Fibroblast of skin of right quadriceps (primary cell): ENCODE data around the gene ZNF709.
"Not testable (repeated sequence)": the region's sequence is repeated elsewhere in the genome, so short reads cannot be mapped to it uniquely, and the experiment has no call there.

Source experiments
- DNase-seq: peaks from one replicate; pipeline ENCODE4 v3.0.0-alpha.2; 2013

ZNF709 gene

GRCh38 chr19:12484371-12485051, at the start of gene ZNF709:
Gene ZNF709, minus strand, starts transcription at chr19:12484816. Its CDS starts 159 bp downstream, at chr19:12484657.
- DNase-seq, result peak; percentile 85

DNA sequence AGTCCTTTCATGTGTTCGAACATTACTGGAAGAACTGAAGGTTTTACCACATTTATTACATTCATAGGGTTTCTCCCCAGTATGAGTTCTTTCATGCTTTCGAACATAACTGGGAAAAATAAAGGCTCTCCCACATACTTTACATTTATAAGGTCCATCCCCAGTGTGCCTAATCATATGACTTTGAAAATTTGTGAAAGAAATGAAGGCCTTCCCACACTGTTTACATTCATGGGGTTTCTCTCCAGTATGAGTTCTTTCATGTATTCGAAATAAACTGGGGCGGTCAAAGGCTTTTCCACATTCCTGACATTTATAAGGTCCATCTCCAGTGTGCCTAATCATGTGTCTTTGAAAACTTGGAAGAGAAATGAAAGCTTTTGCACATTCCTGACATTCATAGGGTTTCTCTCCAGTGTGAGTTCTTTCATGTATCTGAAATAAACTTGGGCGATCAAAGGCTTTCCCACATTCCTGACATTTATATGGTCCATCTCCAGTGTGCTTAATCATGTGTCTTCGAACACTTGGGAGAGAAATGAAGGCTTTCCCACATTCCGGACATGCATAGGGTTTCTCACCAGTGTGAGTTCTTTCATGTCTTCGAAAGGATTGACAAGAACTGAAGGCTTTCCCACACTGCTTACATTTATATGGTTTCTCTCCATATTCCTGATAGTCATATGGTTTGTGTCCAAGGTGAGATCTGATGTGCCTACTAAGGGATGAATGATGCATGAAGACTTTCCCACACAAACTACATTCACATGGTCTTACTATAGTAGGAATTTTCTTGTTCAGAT, 42.6 kb upstream of the ZNF709 start:
- DNase-seq, result peak; percentile 40

DNA sequence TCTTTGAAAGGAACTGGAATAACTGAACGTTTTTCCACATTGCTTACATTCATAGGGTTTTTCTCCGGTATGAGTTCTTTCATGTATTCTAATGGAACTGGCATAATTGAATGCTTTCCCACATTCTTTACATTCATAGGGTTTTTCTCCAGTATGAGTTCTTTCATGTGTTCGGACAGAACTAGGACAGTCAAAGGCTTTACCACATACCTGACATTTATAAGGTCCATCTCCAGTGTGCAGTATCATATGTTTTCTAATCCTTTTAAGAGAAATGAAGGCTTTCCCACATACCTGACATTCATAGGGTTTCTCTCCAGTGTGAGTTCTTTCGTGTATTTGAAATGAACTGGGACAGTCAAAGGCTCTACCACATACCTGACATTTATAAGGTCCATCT, 41.9 kb upstream of the ZNF709 start:
- no peak for DNase-seq

GRCh38 chr19:12521996-12522395, 37.4 kb upstream of the ZNF709 start:
- no peak for DNase-seq

DNA sequence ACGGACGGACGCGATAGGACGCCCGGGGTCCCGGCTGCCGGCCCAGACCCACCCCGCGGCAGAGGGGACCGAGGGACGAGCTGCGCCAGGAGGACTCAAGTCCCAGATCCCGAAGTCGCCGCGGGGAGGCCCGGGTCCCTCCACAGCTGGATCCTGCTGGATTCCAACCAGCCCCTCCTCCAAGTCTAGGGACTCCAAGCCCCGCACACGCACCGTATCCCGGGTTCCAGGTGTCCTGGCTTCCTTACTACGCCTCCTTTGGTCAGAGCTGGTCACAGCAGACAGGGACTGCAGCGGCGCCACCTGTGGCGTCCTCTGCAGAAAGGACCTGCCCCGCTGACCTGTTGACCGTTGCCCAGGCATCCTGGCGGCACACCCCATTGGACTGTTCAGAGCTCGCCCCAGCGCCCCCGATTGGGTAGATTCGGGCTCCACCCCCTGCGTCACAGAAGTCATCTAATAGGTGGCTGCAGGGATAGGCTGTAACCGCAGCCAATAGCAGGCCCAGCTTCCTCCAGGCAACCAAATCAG, 29.0 kb upstream of the ZNF709 start:
- DNase-seq, result no peak

DNA sequence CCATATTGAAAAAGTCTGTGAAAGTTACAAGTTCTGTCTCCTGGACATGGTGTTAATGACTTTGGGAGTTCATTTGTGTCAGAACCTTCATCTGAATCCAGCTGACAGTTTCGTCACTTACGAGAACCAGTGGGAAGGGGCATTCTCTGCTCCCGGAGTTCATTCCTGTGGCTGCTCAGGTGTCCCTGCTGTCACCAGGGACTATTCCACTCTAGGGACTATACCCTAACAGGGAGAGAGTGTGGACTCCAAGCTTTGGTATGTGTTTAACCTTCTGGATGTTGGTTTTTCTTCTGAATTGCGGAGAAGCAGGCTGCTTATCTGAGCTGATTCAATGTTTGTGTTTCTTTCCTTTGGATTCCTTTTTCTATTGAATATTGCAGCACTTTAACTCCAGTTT, 12.4 kb upstream of the ZNF709 start:
- DNase-seq, result no peak

- DNase-seq, result no peak
These were observed 11.9 kb upstream of the ZNF709 start for GRCh38 chr19:12496480-12496879.

DNA sequence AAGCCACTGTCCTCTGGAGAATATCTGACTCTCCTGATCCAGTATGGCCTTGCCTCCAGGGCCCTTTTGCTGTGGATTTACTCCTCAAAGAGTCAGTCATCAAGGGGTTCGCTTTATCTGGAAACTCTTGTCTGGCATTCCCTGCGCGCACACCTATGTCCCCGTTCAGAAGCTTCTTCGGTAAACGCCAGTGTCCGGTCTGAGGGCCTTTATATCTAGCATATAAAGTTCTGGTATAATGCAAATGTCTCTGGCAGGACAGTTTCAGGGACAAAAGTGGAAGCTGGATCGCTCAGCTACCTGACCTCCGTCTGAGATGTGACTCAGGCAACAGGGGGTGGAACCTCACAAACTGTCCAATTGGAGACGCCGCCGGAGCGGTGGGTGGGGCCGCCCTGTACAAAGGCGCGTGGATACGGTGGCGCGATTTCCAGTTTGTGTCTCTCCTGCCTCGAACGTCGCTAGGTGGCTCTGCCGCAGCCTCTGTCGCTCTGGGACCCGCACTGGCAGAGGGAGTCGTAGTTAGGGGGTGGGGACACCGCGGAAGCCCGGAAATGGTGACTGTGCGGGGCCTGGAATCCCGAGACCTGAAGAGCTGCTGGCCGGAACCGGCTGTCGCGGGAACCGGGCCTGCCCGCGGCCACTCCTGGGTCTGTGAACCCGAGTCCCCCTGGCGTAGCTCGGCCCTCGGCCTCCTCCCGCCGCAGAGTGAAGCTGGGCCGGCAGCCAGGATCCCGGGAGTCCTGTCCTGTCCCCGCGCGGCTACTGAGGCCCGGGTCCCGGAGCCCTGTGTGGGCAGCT, 10.6 kb upstream of the ZNF709 start:
- DNase-seq, result peak; percentile 88

GRCh38 chr19:12494260-12494860, 9.7 kb upstream of the ZNF709 start:
- DNase-seq, result no peak

GRCh38 chr19:12486265-12486783, 1.7 kb upstream of the ZNF709 start:
- not testable (repeated sequence) for DNase-seq

GRCh38 chr19:12485571-12485970, 955 bp upstream of the ZNF709 start:
- DNase-seq, result no peak

- no peak for DNase-seq
These were observed 418 bp upstream of the ZNF709 start for GRCh38 chr19:12485052-12485416.

DNA sequence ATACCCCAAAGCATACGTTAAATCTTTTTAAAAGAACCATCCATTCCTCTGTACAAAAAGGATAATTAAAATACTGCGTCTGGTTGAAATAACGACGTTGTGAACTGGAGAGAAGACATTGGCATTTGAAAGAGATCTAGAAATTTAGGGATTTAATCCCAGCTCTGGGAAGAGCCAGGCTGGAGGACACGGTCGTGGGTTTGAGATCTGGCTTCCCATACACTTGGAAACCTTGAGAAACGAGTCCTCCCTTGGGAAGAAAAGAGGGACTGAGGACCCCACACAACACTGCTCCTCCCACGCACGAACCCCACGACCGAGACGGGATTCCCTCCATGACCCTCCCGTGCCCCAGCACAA, 625 bp downstream of the ZNF709 start:
- no peak for DNase-seq

GRCh38 chr19:12482509-12482886, 2.1 kb downstream of the ZNF709 start:
- no peak for DNase-seq

DNA sequence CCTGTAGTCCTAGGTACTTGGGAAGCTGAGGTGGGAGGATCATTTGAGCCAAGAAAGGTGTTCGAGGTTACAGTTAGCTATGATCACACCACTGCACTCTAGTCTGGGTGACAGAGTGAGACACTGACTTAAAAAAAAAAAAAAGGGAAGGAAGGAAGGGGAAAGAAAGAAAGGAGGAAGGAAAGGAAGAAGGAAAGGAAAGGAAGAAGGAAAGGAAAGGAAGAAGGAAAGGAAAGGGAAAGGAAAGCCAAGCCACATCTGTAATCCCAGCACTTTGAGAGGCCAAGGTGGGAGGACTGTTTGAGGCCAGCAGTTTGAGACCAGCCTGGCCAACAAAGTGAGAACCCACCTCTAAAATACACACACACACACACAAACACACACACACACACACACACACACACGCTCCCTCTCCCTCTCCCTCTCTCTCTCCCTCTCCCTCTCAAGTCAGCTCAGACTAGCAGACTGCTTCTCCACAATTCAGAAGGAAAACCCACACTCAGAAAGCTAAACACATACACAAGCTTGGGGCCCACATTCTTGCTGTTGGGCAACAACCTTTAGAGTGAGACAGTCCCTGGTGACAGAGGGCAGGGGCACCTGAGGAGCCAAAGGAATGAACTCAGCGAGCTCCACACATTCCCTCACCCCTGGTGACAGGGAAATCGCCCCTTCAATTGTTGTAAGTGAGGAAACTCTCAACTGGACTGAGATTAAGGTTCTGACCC, 2.7 kb downstream of the ZNF709 start:
- no peak for DNase-seq

DNA sequence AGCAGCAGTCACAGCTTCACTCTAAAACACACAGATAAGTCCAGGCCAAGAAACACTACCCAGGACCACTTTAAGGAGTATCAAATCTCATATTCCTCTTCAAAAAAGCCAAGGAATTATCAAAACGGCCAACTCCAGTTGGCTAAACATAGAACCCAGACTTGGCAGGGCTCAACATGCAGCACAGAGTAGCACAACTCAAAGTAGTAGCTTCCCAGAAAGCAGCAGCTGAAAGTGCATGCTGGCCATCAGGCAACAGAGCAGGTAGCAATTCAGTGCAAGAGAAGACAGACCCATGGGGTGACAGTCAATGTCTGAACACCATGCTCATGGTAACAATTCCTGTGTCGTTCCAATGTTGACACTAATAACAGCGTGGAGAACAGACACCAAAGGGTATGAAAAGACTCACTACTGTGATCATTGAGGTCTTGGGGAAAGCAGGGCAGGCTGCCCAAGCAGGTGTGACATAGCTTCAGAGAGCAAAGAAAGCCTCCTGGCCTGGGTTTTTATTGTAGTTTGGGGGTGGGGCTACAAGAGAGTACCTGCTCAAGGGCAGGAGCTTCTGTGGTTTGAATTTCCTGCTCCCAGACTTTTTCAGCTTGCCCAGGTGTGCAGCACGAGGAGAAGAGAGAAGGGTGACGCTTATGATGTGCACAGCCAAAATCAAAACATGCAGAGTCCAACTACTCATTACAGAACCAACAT, 6.2 kb downstream of the ZNF709 start:
- DNase-seq, result no peak

GRCh38 chr19:12467651-12468050, 17.0 kb downstream of the ZNF709 start:
- not testable (repeated sequence) for DNase-seq

DNA sequence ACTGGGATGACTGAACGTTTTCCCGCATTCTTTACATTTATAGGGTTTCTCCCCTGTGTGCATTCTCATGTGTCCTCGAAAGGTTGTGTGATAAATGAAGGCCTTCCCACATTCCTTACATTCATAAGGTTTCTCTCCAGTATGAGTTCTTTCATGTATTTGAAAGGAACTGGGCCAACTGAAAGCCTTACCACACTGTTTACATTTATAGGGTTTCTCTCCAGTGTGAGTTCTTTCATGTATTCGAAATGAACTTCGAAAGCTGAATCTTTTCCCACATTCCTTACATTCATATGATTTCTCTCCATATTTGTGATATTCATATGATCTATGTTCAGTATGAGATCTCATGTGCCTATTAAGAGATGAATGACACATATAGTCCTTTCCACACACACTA, 19.4 kb downstream of the ZNF709 start:
- no peak for DNase-seq

DNA sequence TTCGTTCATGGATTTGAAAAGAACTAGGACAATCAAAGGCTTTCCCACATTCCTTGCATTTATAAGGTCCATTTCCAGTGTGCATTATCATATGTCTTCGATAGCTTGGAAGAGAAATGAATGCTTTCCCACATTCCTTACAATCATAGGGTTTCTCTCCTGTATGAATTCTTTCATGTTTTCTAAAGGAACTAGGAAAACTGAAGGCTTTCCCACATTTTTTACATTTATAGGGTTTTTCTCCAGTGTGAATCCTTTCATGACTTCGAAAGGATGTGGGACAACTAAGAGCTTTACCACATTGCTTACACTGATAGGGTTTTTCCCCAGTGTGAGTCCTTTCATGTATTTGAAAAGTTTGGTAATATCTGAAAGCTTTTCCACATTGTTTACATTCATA, 19.8 kb downstream of the ZNF709 start:
- DNase-seq, result no peak

DNA sequence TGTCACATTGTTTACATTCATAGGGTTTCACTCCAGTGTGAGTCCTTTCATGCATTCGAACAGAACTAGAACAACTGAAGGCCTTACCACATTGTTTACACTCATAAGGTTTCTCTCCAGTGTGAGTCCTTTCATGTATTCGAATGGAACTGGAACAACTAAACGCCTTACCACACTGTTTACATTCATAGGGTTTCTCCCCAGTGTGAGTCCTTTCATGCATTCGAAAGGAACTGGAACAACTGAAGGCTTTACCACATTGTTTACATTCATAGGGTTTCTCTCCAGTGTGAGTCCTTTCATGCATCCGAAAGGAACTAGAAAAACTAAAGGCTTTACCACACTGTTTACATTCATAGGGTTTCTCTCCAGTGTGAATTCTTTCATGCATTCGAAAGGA, 20.5 kb downstream of the ZNF709 start:
- DNase-seq, result not testable (repeated sequence)

GRCh38 chr19:12453495-12453894, 31.1 kb downstream of the ZNF709 start:
- no peak for DNase-seq
